Caco-2 (cell line): Measurements from ENCODE around the gene SSTR3. TPM values are rescaled to one million over a fixed set of nuclear protein-coding genes. Genes with fewer than 3 reads are reported as not detected.

Experiments
- BruUV-seq: library from RNA; stranded (reverse); fragments of 400-500 nt; replicated peaks from 2 replicates; lab custom pipeline; 2021; lab: Mats Ljungman, UMichigan
- CTCF ChIA-PET: fragments of 300-600 bp; sonication (Branson Sonifier 250); formaldehyde crosslinking; loops from one replicate; lab custom pipeline; 2022; ENCODE audit warnings: antibody characterized with exemption; lab: Charles Lee
- POLR2A ChIA-PET: fragments of 300-600 bp; sonication (Branson Sonifier 250); formaldehyde crosslinking; loops from one replicate; lab custom pipeline; 2022; ENCODE audit warnings: antibody characterized with exemption; lab: Charles Lee
- DNase-seq, 2 experiments: peaks; one replicate each; pipeline versions ENCODE4 v3.0.0 to v3.0.0-alpha.2; 2020 to 2022
- H3K27me3 ChIP-seq: replicated peaks from 2 replicates; pipeline ENCODE4 v1.6.0; 2011; ENCODE audit warnings: low read length; ENCODE audit not compliant: control insufficient read depth, insufficient read depth
- H3K36me3 ChIP-seq: 2 replicates; pipeline ENCODE4 v1.5.1; 2011; ENCODE audit warnings: low read length; ENCODE audit not compliant: control insufficient read depth, insufficient read depth
- H3K4me1 ChIP-seq: fragments of 250-450 bp; sonication (Bioruptor Pico); 2 replicates; pipeline ENCODE4 v1.5.1; 2020; ENCODE audit warnings: mild to moderate bottlenecking
- H3K4me3 ChIP-seq: 2 replicates; pipeline ENCODE4 v1.5.1; 2011; ENCODE audit warnings: low read depth, mild to moderate bottlenecking, control low read depth, low read length
- H3K9me3 ChIP-seq: fragments of 250-450 bp; sonication (Bioruptor Pico); 2 replicates; pipeline ENCODE4 v1.5.1; 2020; ENCODE audit warnings: mild to moderate bottlenecking, moderate library complexity
- H3K27ac Mint-ChIP-seq: one replicate; pipeline ENCODE4 v1.8.0; 2022; ENCODE audit warnings: mixed read lengths; ENCODE audit not compliant: unreplicated experiment
- H3K27me3 Mint-ChIP-seq: one replicate; pipeline ENCODE4 v1.8.0; 2022; ENCODE audit warnings: mixed read lengths; ENCODE audit not compliant: insufficient read depth, unreplicated experiment
- H3K36me3 Mint-ChIP-seq: one replicate; pipeline ENCODE4 v1.8.0; 2022; ENCODE audit warnings: mild to moderate bottlenecking, mixed read lengths; ENCODE audit not compliant: insufficient read depth, unreplicated experiment
- H3K4me1 Mint-ChIP-seq: one replicate; pipeline ENCODE4 v1.8.0; 2022; ENCODE audit warnings: low read depth, mixed read lengths; ENCODE audit not compliant: unreplicated experiment
- H3K4me3 Mint-ChIP-seq: one replicate; pipeline ENCODE4 v1.8.0; 2022; ENCODE audit warnings: mild to moderate bottlenecking, moderate library complexity, mixed read lengths; ENCODE audit not compliant: unreplicated experiment
- H3K9me3 Mint-ChIP-seq: one replicate; pipeline ENCODE4 v1.8.0; 2022; ENCODE audit warnings: mixed read lengths; ENCODE audit not compliant: unreplicated experiment
- intact Hi-C: fragments of 100-400 bp; cut with micrococcal nuclease; formaldehyde crosslinking; loops from one replicate; pipeline ENCODE4 v1.10.0; 2022; ENCODE audit not compliant: unreplicated experiment
- total RNA-seq: library from RNA; stranded (reverse); gene quantifications from 2 replicates; pipeline ENCODE4 v1.2.3, GENCODE V29; 2022
- TF ChIP-seq, protein P1 (sequence below), 2 experiments: fragments of 200-600 bp in 1 of 2; IDR thresholded peaks; 1 replicate in 1 of 2; 2 replicates in 1 of 2; pipeline versions ENCODE4 v1.5.1 to v1.8.0; 2011 to 2022; ENCODE audit warnings: antibody characterized with exemption in 1 of 2, control low read depth in 1 of 2, inconsistent platforms in 1 of 2, low read depth in 1 of 2, low read length in 1 of 2, mild to moderate bottlenecking in 1 of 2, moderate library complexity in 1 of 2; ENCODE audit not compliant: insufficient read depth in 1 of 2, severe bottlenecking in 1 of 2, unreplicated experiment in 1 of 2

Gene SSTR3
- total RNA-seq, 1 experiment from 2014 or later = not detected

DNA sequence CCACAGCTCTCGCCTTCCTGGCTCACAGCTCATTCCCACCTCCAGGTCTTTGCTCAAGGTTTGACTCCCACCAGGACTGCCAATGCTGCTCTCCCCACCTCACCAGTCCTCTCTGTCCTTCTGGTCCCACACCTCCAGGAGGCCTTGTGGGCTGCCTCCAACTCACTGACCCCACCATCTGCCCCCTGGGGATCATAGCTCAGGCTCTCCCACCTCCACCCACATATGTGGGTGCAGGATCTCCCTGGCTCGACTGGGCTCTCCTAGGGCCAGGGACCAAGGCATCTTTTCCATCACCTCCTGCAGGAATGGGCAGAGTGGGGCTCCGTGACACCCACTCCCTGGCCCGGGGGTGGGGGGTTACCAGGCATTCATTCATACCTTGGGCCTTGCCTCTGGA is 13.8 kb upstream of the SSTR3 start:
- BruUV-seq = no TSS peak
- Histone ChIP-seq H3K4me3 (no peak overlapping the region), H3K36me3 (no peaks in the 10 kb centered on the region), H3K27me3 (no peaks in the 10 kb centered on the region), H3K4me1 (no peaks in the 10 kb centered on the region), H3K9me3 (no peaks in the 10 kb centered on the region)
- TF ChIP-seq, protein P1, sequence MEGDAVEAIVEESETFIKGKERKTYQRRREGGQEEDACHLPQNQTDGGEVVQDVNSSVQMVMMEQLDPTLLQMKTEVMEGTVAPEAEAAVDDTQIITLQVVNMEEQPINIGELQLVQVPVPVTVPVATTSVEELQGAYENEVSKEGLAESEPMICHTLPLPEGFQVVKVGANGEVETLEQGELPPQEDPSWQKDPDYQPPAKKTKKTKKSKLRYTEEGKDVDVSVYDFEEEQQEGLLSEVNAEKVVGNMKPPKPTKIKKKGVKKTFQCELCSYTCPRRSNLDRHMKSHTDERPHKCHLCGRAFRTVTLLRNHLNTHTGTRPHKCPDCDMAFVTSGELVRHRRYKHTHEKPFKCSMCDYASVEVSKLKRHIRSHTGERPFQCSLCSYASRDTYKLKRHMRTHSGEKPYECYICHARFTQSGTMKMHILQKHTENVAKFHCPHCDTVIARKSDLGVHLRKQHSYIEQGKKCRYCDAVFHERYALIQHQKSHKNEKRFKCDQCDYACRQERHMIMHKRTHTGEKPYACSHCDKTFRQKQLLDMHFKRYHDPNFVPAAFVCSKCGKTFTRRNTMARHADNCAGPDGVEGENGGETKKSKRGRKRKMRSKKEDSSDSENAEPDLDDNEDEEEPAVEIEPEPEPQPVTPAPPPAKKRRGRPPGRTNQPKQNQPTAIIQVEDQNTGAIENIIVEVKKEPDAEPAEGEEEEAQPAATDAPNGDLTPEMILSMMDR (IDR thresholded peaks at IDR 0.05; ENCODE audit: insufficient read depth in 1 of 2, low read depth in 1 of 2, low read length in 1 of 2, severe bottlenecking in 1 of 2, unreplicated experiment in 1 of 2) = no peak
- ChIA-PET POLR2A (no interaction called here), CTCF (interaction anchor here (1.6 to 2.1 kb wide), 2 partner anchors 25 to 34 kb away, joined by 4 to 10 read pairs; no protein-coding TSS in a partner anchor)
- Mint-ChIP-seq H3K4me3 (no peak overlapping the region), H3K36me3 (no peaks in the 10 kb centered on the region), H3K4me1 (no peaks in the 10 kb centered on the region), H3K27me3 (no peaks in the 10 kb centered on the region), H3K9me3 (no peaks in the 10 kb centered on the region), H3K27ac (no peak overlapping the region)
- intact Hi-C loops = no loop called here
- DNase-seq = no peak

DNA sequence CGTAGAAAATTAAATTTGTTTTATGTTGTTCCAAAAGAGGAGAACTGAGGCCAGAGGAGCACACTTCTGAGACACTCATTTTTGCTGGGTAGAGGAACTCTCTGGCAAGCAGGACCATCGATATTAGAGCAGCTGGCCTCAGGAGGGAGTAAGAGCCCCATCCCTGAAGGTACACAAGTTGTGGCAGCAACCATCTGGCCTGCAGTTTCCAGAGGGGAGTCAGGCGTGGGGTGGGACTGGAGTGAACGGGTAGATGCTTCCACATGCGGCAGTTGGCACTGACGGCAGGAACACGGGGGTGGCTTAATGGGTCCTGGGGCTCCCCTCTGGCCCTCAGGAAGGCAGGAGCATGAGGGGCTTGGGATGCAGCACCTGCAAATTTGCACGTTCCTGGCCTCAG is 13.2 kb upstream of the SSTR3 start:
- CTCF ChIA-PET = interaction anchor here (0.6 to 2.1 kb wide), 3 partner anchors 24 to 37 kb away, joined by 4 to 10 read pairs (median 5); no protein-coding TSS in a partner anchor
- Histone ChIP-seq H3K27me3 (no peaks in the 10 kb centered on the region), H3K9me3 (no peaks in the 10 kb centered on the region), H3K4me1 (no peaks in the 10 kb centered on the region), H3K4me3 (no peak overlapping the region), H3K36me3 (no peaks in the 10 kb centered on the region)
- Mint-ChIP-seq H3K4me3 (no peak overlapping the region), H3K36me3 (no peaks in the 10 kb centered on the region), H3K9me3 (no peaks in the 10 kb centered on the region), H3K27ac (no peak overlapping the region), H3K27me3 (no peaks in the 10 kb centered on the region), H3K4me1 (no peaks in the 10 kb centered on the region)
- peak in 1 of 2 experiments; percentile 19 for DNase-seq
- BruUV-seq = no TSS peak
- intact Hi-C loops = loop anchor here (1.0 kb wide), 1 partner anchor 36 kb away; no protein-coding TSS in a partner anchor
- POLR2A ChIA-PET = no interaction called here
- TF ChIP-seq, protein P1 (IDR thresholded peaks at IDR 0.05; ENCODE audit: insufficient read depth in 1 of 2, low read depth in 1 of 2, low read length in 1 of 2, severe bottlenecking in 1 of 2, unreplicated experiment in 1 of 2) = peak in 1 of 2 experiments; percentile 30

DNA sequence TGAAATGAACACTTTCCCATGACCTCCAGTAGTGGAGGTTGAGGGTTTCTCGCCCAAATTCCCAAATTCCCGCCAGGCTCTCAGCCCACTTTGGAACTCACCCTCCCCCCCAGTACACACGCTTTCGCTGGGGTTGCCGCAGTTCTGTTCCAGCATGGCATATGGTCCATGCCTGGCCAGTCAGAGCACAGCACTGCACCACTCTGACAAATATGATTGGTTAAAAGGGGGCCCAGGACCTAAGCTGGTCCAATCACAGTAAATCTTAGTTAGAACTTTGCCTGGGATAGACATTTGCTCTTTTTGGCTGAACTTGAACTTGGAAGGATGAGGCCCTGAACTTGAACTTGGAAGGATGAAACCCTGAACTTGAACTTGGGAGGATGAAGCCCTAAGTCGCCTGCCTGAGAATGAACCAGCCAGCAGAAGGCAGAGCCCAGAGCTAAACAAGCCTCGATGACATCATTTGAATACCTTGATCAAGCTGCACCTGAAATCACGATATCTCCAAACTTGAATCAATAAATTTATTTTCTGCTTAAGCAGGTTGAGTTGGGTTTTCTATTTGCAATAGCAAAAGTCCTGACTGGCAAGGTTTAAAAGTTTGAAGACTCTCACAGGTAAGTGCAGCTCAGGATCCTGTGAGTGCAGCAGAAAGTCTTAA is 12.6 kb upstream of the SSTR3 start:
- H3K4me3 Mint-ChIP-seq = no peak overlapping the region
- TF ChIP-seq, protein P1 (IDR thresholded peaks at IDR 0.05; ENCODE audit: insufficient read depth in 1 of 2, low read depth in 1 of 2, low read length in 1 of 2, severe bottlenecking in 1 of 2, unreplicated experiment in 1 of 2) = no peak
- H3K4me3 ChIP-seq = no peak overlapping the region
- H3K27ac Mint-ChIP-seq = no peak overlapping the region
- no peaks in the 10 kb centered on the region for H3K27me3 ChIP-seq
- no peaks in the 10 kb centered on the region for H3K27me3 Mint-ChIP-seq
- no peaks in the 10 kb centered on the region for H3K9me3 ChIP-seq
- no TSS peak for BruUV-seq
- no peaks in the 10 kb centered on the region for H3K36me3 ChIP-seq
- intact Hi-C loops = loop anchor here (1.0 kb wide), 1 partner anchor 36 kb away; no protein-coding TSS in a partner anchor
- ChIA-PET POLR2A (no interaction called here), CTCF (interaction anchor here (0.6 to 2.1 kb wide), 3 partner anchors 24 to 37 kb away, joined by 4 to 10 read pairs (median 5); no protein-coding TSS in a partner anchor)
- H3K36me3 Mint-ChIP-seq = no peaks in the 10 kb centered on the region
- H3K4me1 Mint-ChIP-seq = no peaks in the 10 kb centered on the region
- no peaks in the 10 kb centered on the region for H3K4me1 ChIP-seq
- no peaks in the 10 kb centered on the region for H3K9me3 Mint-ChIP-seq
- DNase-seq = no peak
